Activated CD8-positive, alpha-beta memory T cell treated with anti-CD3 and anti-CD28 coated beads, Interleukin-2, amount 10 ng/mL, durations not matched to agents 7 days and 5 days (primary cell): ENCODE measurements around the gene ZBBX. TPM values are rescaled to one million over a fixed set of nuclear protein-coding genes. Genes with fewer than 3 reads are reported as not detected.

Experiments
- ATAC-seq: fragments of 150-1000 bp; cut with Tn5 transposase; one replicate; pipeline ENCODE4 v1.10.0; 2021; ENCODE audit warnings: moderate library complexity
- CTCF ChIA-PET: fragments of 350-600 bp; sonication (Branson Sonifier 250); formaldehyde crosslinking; loops from one replicate; lab custom pipeline; 2021; ENCODE audit warnings: antibody characterized with exemption; lab: Charles Lee
- DNase-seq: peaks from one replicate; pipeline ENCODE4 v3.0.0-alpha.2; 2020
- H3K27ac Mint-ChIP-seq: one replicate; pipeline ENCODE4 v1.8.0; 2021; ENCODE audit warnings: mild to moderate bottlenecking, mixed read lengths
- H3K27me3 Mint-ChIP-seq: one replicate; pipeline ENCODE4 v1.8.0; 2021; ENCODE audit warnings: mixed read lengths
- H3K36me3 Mint-ChIP-seq: one replicate; pipeline ENCODE4 v1.8.0; 2021; ENCODE audit warnings: mild to moderate bottlenecking, mixed read lengths
- H3K4me1 Mint-ChIP-seq: one replicate; pipeline ENCODE4 v1.8.0; 2021; ENCODE audit warnings: mixed read lengths
- H3K4me3 Mint-ChIP-seq: one replicate; pipeline ENCODE4 v1.8.0; 2021; ENCODE audit warnings: mild to moderate bottlenecking, moderate library complexity, mixed read lengths
- H3K9me3 Mint-ChIP-seq: one replicate; pipeline ENCODE4 v1.8.0; 2022; ENCODE audit warnings: low read depth, mixed read lengths
- total RNA-seq, 2 experiments: library from RNA; stranded (reverse); gene quantifications; one replicate each; pipeline ENCODE4 v1.2.3, GENCODE V29; 2021

Gene ZBBX
- total RNA-seq, 2 experiments from 2014 or later = not detected

DNA sequence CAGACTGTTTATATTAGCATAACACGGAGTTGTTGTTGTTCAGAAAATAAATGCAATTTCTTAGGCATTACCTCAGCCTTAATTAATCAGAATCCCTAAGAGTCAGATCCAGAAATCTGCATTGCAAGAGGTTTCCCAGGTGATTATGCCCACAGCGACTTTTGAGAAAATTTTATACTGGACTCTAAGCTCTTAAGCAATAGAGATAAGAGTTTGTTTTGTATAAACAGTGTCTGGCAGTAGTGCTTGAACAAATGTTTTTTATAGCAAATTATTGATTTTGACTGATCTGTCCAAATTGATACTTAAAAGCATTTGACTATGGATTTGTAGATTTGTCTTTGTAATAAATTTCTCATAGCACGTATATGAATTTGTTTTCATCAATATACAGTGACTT, 92.8 kb downstream of the ZBBX start:
- DNase-seq (no peak), ATAC-seq (no peak)
- CTCF ChIA-PET = interaction anchor here (0.5 kb wide), 1 partner anchor 41 kb away, joined by 4 read pairs; no protein-coding TSS in a partner anchor
- Mint-ChIP-seq H3K4me3 (no peak overlapping the region), H3K36me3 (no peaks in the 10 kb centered on the region), H3K27me3 (no peaks in the 10 kb centered on the region), H3K4me1 (no peaks in the 10 kb centered on the region), H3K9me3 (no peaks in the 10 kb centered on the region), H3K27ac (no peak overlapping the region)

DNA sequence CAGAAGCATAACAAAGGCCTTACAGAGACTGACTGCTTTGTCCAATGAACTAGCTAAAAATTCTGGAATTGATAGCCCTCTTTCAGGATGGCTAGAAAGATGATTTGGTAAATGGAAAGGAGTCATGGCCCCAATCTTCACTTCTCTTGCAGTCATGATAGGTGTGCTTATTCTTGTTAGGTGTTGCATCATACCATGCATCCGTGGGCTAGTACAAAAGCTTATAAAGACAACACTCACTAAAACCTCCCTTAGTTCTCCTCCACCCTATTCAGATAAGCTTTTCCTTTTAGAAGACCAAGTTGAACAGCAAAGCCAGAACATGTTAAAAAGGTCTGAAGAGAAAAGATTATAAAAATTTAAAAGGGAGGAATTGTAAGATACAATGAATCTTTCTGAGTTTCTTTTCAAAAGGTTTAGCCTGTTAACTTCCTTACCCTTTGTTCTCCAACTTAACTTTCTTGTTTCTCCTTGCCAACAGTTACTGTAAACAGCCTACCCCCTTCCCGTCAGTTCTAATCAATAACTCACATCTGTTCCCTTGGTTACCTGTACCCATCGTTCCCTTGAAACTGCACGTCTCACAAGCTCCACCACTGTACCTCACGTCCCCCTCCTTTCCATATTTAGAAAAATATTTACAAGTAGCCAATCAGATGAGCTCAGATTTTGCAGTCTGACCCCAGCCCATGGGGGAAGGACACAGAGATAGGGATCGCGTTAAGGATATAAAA, 105.8 kb downstream of the ZBBX start:
- ATAC-seq = no peak
- Mint-ChIP-seq H3K27ac (no peak overlapping the region), H3K9me3 (no peaks in the 10 kb centered on the region), H3K4me1 (no peaks in the 10 kb centered on the region), H3K4me3 (no peak overlapping the region), H3K36me3 (no peaks in the 10 kb centered on the region), H3K27me3 (no peaks in the 10 kb centered on the region)
- DNase-seq = no peak
- CTCF ChIA-PET = no interaction called here

DNA sequence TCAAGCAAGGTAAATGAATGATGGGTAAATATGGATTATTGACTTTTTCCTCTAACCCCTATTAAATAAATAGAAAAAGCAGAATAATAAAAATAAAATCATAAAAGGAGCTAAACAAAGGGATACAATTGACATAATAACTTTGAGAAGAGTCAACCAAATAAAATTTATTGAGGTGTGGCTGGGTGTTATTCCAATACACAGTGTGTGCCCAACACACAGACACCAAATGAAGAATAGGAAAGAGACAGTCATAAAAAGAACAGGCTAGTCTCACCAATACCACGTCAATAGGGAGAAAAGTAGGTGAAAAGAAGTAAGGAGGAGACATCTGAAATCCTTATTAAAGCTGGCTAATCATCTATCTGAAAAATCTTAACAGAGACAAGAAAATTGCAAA, 127.1 kb downstream of the ZBBX start:
- no peak overlapping the region for H3K4me3 Mint-ChIP-seq
- ATAC-seq = no peak
- H3K27ac Mint-ChIP-seq = no peak overlapping the region

DNA sequence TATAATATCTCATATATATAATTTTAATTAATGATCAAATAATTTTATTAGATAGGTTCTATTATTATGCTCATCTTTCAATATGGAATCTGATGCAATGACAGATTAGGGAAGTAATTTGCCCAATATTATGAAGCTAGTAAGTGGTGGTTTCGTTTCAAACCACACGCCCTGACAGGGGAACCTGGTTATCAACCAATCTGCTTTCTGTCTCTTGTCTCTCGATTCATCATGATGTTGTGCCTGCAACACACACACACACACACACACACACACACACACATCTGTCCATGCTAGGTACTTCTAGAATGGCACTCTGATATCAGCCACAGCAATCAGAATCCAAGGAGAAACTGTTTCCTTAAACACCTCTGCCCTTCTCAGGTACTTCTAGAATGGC, 128.4 kb downstream of the ZBBX start:
- ATAC-seq (no peak), DNase-seq (no peak)
- H3K36me3 Mint-ChIP-seq = no peaks in the 10 kb centered on the region
- CTCF ChIA-PET = interaction anchor here (0.5 kb wide), 1 partner anchor 48 kb away, joined by 3 read pairs; no protein-coding TSS in a partner anchor
- no peaks in the 10 kb centered on the region for H3K4me1 Mint-ChIP-seq
- no peak overlapping the region for H3K4me3 Mint-ChIP-seq
- no peaks in the 10 kb centered on the region for H3K9me3 Mint-ChIP-seq
- H3K27me3 Mint-ChIP-seq = no peaks in the 10 kb centered on the region
- H3K27ac Mint-ChIP-seq = no peak overlapping the region

More for the DNA sequence above, 127.1 kb downstream of the ZBBX start:
- no peak for DNase-seq
- Mint-ChIP-seq H3K4me1 (no peaks in the 10 kb centered on the region), H3K27me3 (no peaks in the 10 kb centered on the region), H3K9me3 (no peaks in the 10 kb centered on the region), H3K36me3 (no peaks in the 10 kb centered on the region)
- CTCF ChIA-PET = no interaction called here

DNA sequence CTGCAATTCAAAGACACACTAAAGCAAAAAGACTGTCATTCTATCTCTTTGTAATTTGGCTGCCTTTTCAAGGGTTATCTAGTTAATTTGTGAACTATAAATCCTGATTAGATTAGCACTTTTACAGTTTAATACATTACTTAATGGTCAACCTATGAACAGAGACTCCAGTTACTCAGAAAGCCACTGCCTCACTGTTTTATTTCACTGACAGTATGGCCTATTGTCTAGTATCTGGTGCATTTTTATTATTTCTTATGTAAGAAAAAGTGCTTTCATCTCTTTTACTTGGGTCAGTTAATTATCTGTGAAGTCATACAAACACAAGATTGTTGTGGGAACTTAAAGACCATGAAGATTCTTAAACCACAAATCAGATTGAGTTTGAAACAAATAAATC, 133.8 kb downstream of the ZBBX start:
- no peaks in the 10 kb centered on the region for H3K27me3 Mint-ChIP-seq
- ATAC-seq (no peak), DNase-seq (no peak)
- no peak overlapping the region for H3K27ac Mint-ChIP-seq
- no peaks in the 10 kb centered on the region for H3K36me3 Mint-ChIP-seq
- no peak overlapping the region for H3K4me3 Mint-ChIP-seq
- no peaks in the 10 kb centered on the region for H3K9me3 Mint-ChIP-seq
- CTCF ChIA-PET = no interaction called here
- H3K4me1 Mint-ChIP-seq = no peaks in the 10 kb centered on the region

DNA sequence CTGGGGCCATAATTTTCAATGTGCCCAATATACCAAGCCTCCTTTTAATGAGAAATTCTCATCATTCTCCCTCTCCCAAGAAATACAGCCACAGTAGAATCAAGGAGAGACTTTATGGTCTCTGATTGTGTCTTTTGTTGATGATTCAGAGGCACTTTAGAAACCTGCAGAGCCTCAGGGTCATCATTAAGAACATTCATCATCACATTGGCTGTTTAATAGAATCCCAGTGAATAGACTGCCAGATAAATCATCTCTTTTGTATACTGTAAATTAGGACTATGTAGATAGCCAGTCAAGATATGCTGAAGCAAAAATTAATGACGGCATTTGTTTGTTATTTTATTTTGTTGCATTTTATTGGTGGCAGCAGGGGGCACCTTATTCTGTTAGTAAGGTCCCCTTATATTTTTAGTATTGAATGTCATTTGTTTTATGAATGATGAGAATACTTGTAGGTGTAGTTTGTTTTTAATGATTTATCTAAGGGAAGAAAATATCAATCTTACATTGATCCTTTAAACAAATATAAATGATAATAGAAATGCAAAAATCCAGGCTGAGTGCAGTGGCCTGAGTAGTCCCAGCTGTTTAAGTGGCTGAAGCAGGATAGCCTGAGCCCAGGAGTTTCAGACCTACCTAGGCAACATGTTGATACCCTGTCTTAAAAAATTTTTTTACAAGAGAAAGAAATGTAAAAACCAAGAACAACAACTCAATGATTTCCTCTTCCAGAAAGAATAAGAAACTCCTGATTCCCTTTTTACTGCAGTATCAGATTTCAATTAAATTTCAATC, 138.8 kb downstream of the ZBBX start:
- CTCF ChIA-PET = no interaction called here
- no peak overlapping the region for H3K27ac Mint-ChIP-seq
- ATAC-seq (no peak), DNase-seq (no peak)
- H3K4me1 Mint-ChIP-seq = no peaks in the 10 kb centered on the region
- peaks cover 2% of the 10 kb centered on the region for H3K9me3 Mint-ChIP-seq
- no peaks in the 10 kb centered on the region for H3K27me3 Mint-ChIP-seq
- H3K36me3 Mint-ChIP-seq = no peaks in the 10 kb centered on the region
- H3K4me3 Mint-ChIP-seq = no peak overlapping the region

DNA sequence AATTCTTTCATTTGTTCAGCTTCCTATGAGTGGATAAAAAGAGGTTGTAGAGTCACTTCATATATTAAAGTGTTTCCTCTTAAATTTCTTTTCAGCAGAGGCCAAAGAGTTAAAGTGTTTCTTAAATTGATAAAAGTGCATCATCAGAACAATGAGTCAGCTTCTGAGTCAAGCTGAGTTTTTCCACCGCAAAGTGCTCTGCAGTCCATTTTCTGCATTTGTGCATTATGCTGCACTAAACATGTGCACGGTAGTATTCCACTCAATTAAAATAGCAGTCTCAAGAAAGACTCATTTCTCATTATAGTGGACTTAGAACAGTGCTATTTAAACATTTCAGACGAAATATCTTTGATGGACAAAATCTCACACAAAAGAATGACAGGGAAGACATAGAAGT, 152.0 kb downstream of the ZBBX start:
- CTCF ChIA-PET = no interaction called here
- Mint-ChIP-seq H3K4me3 (no peak overlapping the region), H3K4me1 (no peaks in the 10 kb centered on the region), H3K36me3 (no peaks in the 10 kb centered on the region), H3K9me3 (no peaks in the 10 kb centered on the region), H3K27me3 (no peaks in the 10 kb centered on the region), H3K27ac (no peak overlapping the region)
- DNase-seq = no peak
- no peak for ATAC-seq

DNA sequence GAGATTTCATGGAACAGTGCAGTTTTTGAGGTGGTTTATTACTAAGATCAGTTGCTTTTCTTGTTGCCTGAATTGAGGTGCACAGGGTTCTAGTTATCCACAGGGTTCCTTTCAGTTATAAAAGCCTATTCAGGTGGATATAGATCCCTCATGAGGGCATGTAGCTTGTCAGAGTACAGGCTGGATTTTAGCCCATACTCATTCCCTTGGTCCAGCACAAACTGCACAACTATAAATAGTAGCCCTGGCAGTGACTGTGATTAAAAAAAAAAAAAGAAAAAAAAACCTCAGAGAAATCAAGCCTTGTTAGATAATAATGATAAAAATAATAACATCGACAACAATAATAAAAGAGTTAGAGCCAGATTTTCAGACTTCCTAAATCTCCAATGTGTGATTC, 154.3 kb downstream of the ZBBX start:
- Mint-ChIP-seq H3K27me3 (no peaks in the 10 kb centered on the region), H3K4me3 (no peak overlapping the region), H3K9me3 (no peaks in the 10 kb centered on the region), H3K36me3 (no peaks in the 10 kb centered on the region), H3K4me1 (no peaks in the 10 kb centered on the region), H3K27ac (no peak overlapping the region)
- ATAC-seq (no peak), DNase-seq (no peak)
- CTCF ChIA-PET = no interaction called here

DNA sequence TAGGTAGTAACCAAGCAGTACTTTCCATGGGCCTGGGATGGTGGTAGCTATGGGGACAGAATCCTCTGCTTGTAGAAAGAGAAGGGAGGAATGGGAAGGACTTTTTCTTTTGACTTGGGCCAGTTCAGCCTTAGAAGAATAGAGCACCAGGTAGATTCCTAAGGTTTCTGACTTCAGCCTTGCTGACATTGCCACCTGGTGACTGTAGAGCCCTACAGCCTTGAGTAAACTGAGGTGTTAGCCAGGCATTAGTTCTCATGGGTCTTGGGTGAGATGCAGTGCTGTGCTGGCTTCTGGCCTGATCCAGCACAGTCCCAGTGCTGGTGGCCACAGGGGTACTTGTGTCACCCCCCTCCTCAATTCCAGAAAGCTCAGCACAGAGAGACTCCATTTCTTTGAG, 171.1 kb downstream of the ZBBX start:
- no peaks in the 10 kb centered on the region for H3K36me3 Mint-ChIP-seq
- H3K27me3 Mint-ChIP-seq = no peaks in the 10 kb centered on the region
- H3K27ac Mint-ChIP-seq = no peak overlapping the region
- no peaks in the 10 kb centered on the region for H3K4me1 Mint-ChIP-seq
- H3K4me3 Mint-ChIP-seq = no peak overlapping the region
- CTCF ChIA-PET = no interaction called here
- H3K9me3 Mint-ChIP-seq = peaks cover 4% of the 10 kb centered on the region
- no peak for DNase-seq
- ATAC-seq = no peak

DNA sequence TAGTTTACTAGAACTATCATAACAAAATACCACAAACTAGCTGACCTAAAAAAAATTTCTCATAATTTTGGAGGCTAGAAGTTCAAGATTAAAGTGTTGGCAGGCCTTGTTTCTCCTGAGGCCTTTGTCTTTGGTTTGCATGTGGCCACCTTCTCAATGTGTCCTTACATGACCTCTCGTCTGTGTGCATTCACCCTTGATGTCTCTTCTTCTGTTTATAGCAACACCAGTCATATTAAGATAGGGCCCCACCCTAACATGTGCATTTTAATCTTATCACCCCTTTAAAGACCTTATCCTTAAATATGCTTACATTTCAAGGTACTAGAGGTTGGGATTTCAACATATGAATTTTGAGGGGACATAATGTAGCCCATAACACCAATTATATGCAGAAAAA, 177.0 kb downstream of the ZBBX start:
- Mint-ChIP-seq H3K9me3 (peaks cover 5% of the 10 kb centered on the region), H3K27me3 (no peaks in the 10 kb centered on the region), H3K4me1 (no peaks in the 10 kb centered on the region), H3K27ac (no peak overlapping the region), H3K4me3 (no peak overlapping the region), H3K36me3 (no peaks in the 10 kb centered on the region)
- DNase-seq (no peak), ATAC-seq (no peak)
- CTCF ChIA-PET = no interaction called here

DNA sequence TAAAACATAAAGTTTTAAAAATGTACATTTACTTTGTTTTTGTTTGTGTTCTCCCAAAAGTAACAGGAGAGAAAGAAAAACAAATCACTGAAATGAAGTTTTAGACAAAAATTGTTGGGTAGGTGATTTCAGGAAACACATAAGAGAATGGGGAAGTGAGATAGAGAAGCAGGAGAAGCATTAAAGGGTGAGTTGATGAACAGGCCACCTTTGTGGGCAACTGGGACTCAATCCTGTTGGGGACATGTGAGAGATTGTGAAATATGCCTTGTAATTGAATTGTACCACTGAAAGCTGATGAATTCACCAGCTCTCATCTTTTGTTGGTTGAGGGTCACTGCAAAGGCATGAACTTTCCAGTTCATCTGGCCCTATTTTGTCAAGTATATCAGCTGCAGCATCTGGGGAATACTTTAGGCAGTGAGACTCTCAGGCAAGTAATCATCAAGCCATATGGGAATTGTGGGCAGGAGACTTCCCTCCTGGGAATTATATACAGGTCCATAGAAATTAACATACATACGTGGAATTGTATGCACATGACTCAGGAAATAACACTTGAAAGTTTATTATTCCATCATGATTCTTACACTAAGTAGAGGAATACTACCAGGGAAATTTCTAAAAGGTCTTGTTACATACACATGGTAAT, 181.0 kb downstream of the ZBBX start:
- H3K27me3 Mint-ChIP-seq = no peaks in the 10 kb centered on the region
- peaks cover 2% of the 10 kb centered on the region for H3K9me3 Mint-ChIP-seq
- CTCF ChIA-PET = no interaction called here
- H3K36me3 Mint-ChIP-seq = no peaks in the 10 kb centered on the region
- DNase-seq = no peak
- no peak for ATAC-seq
- no peaks in the 10 kb centered on the region for H3K4me1 Mint-ChIP-seq
- no peak overlapping the region for H3K27ac Mint-ChIP-seq
- H3K4me3 Mint-ChIP-seq = no peak overlapping the region
